Measurements from ENCODE around the gene TMEM225B.

- TF ChIP-seq CTCF (IDR thresholded peaks at IDR 0.05), result no peak
- TF ChIP-seq ZFX (IDR thresholded peaks at IDR 0.05; ENCODE audit: borderline replicate concordance), result no peak
Measured at GRCh38 chr7:99562832-99563231, 35.2 kb upstream of the TMEM225B start.

Data from 22Rv1 (cell line).